ENCODE measurements around the gene NMT2.

Gene NMT2

DNA sequence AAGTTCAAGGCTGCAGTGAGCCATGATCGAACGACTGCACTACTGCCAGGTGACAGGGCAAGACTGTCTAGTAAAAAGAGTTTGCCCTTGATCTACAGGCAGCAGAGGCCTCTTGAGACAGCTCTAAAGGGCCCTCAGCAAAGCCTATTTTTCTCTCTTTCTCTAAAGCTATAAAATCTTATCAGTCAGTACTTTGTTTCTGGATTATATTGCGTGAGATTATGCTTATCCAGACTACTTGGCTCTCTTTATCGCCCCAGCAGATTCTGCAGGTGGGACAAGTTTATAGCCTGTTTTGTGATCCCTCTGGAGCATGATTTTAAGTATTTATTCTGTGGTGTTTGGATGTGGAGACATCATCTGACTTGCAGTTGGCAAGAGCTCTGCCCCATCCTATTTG lies 68.6 kb downstream of the NMT2 start:
- Mint-ChIP-seq H3K9me3 (no peaks in the 10 kb centered on the region), H3K4me3 (peak overlapping the region; percentile 0 to 2), H3K27me3 (no peaks in the 10 kb centered on the region), H3K27ac (peak overlapping the region in 1 of 2 donors; percentile 40), H3K4me1 (peaks cover 39% of the 10 kb centered on the region)
- ATAC-seq (no peak), DNase-seq (no peak)

GRCh38 chr10:15097011-15097812 lies 71.3 kb downstream of the NMT2 start, which contains the start of gene RPP38:
Gene RPP38, plus strand, starts transcription at chr10:15097355. Its CDS starts 5,960 bp downstream, at chr10:15103315.
- peak; percentile 95 to 97 for DNase-seq
- peak within 1 kb of the TSS; percentile 94 to 96 for H3K4me3 Mint-ChIP-seq
- H3K27me3 Mint-ChIP-seq = no peaks in the 10 kb centered on the region
- peaks cover 39% of the 10 kb centered on the region for H3K4me1 Mint-ChIP-seq
- ATAC-seq = peak; percentile 96
- H3K9me3 Mint-ChIP-seq = no peaks in the 10 kb centered on the region
- H3K27ac Mint-ChIP-seq = peak within 1 kb of the TSS; percentile 98

GRCh38 chr10:15096661-15097010 lies 71.9 kb downstream of the NMT2 start:
- DNase-seq (no peak), ATAC-seq (peak; percentile 41)
- peaks cover 38% of the 10 kb centered on the region for H3K4me1 Mint-ChIP-seq
- H3K4me3 Mint-ChIP-seq = peak overlapping the region; percentile 94 to 96
- H3K27ac Mint-ChIP-seq = peak overlapping the region; percentile 98
- no peaks in the 10 kb centered on the region for H3K9me3 Mint-ChIP-seq
- H3K27me3 Mint-ChIP-seq = no peaks in the 10 kb centered on the region

DNA sequence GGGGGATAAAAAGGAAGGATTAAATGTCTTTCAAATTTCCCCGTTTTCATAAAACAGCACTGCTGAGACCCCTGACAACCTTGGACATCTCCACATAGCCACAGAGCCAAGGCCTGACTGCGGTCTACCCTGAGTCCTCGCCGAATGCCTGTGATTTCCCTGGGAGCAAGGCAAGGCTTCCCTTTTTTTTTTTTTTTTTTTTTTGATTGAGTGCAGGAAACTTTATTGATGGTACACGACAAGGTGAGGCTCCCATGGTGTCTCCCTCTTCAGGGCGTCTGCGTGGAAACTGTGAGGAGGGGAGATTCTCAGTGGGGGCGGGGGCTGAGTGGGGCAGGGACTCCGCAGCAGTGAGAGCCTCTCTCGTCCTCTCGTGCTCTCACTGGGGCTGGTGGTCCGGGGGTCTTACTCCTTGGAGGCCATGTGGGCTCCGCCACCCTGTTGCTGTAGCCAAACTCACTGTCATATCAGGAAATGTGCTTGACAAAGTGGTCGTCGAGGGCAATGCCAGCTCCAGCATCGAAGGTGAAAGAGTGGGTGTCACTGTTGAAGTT lies 75.6 kb downstream of the NMT2 start:
- Mint-ChIP-seq H3K4me1 (peaks cover 11% of the 10 kb centered on the region), H3K4me3 (no peak overlapping the region), H3K27me3 (no peaks in the 10 kb centered on the region), H3K9me3 (no peaks in the 10 kb centered on the region), H3K27ac (peak overlapping the region in 1 of 2 donors; percentile 60)
- DNase-seq = no peak
- ATAC-seq = no peak

DNA sequence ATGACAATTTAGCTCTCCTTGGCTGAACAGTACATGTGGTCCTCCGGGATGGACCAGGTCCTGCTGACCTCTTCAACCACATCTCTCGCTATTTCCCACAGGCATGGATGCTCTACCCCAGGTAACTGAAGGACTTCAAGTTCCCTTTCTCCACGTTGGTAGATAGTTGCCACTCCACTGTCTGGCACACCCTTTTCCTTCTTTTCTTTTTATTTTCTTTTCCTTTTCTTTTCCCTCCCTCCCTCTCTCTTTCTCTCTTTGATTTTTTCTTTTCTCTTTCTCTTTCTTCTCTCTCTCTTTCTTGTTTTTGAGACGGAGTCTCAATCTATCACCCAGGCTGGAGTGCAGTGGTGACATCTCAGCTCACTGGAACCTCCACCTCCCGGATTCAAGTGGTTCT lies 77.1 kb downstream of the NMT2 start:
- H3K4me1 Mint-ChIP-seq = peaks cover 5% of the 10 kb centered on the region
- H3K9me3 Mint-ChIP-seq = no peaks in the 10 kb centered on the region
- H3K4me3 Mint-ChIP-seq = no peak overlapping the region
- no peaks in the 10 kb centered on the region for H3K27me3 Mint-ChIP-seq
- no peak for DNase-seq
- no peak for ATAC-seq
- no peak overlapping the region for H3K27ac Mint-ChIP-seq

DNA sequence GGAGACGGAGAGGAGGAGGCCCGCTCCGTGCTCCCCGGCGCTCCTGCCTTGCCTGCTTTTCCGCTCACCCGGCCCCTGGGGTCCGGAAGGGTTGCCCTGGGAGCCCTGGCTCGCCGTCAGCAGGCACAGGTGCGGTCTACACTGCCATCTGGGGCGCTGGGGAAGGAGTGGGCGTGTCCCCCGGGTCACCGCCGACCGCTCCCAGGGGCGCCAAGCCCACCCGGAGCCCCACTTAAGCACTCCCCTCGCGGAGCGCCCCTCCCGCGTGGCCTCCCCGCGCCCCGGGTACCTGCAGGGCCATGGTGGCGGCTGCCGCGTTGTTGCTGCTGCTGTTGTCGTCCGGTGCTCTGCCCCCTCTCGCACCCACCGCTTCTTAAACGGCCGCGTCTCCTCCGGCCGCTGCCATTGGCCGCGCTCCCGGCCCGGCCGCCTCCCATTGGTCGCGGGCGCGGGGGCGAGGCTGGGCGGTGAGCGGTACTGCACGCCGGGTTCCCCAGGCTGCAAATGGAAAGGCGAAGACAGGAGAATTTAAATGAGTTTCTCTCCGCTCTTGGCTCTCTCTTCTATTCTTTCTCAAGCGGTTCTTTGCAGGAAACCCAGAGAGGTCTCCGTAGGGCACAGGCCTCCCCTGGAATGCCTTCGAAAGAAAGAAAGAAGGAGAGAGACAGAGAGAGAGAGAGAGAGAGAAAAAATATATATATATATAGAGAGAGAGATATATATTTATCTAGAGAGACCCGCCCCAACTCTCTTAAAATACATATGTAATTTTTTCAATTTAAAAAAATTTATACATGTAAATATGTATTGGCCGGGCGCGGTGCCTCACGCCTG lies 79.8 kb downstream of the NMT2 start, which contains the start of gene ACBD7:
Gene ACBD7 (minus strand): TSS at position 349 of the 834 bp plus-strand sequence. CDS start 48 bp downstream, at position 301.
- peak within 1 kb of the TSS in 1 of 2 donors; percentile 52 for H3K27ac Mint-ChIP-seq
- no peaks in the 10 kb centered on the region for H3K27me3 Mint-ChIP-seq
- DNase-seq = peak; percentile 86 to 89
- H3K4me1 Mint-ChIP-seq = no peaks in the 10 kb centered on the region
- no peaks in the 10 kb centered on the region for H3K9me3 Mint-ChIP-seq
- H3K4me3 Mint-ChIP-seq = peak within 1 kb of the TSS; percentile 80 to 82
- peak; percentile 99 for ATAC-seq

DNA sequence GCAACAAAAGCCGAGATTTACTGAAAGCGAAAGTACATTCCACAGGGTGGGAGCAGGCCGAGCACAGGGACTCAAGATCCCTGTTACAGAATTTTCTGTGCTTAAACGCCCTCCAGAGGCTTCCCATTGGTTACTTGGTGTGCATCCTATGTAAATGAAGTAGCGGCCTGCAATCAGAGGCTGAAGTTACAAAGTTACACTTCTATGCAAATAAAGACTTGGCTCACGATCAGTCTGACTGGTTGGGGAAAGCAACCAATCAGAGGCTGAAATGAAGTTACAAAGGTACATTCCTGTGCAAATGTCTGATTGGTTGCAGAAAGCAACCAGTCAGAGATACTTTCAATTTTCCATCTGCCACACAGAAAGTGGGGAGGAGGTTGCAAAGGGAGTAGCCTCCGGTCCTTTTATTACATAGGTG lies 84.0 kb downstream of the NMT2 start:
- DNase-seq = no peak
- Mint-ChIP-seq H3K27ac (no peak overlapping the region), H3K4me3 (peak overlapping the region in 1 of 2 donors; percentile 11), H3K27me3 (no peaks in the 10 kb centered on the region), H3K4me1 (no peaks in the 10 kb centered on the region), H3K9me3 (no peaks in the 10 kb centered on the region)
- ATAC-seq = no peak

- DNase-seq (no peak), ATAC-seq (no peak)
- Mint-ChIP-seq H3K4me3 (peak overlapping the region in 1 of 2 donors; percentile 11), H3K27me3 (no peaks in the 10 kb centered on the region), H3K9me3 (no peaks in the 10 kb centered on the region), H3K4me1 (no peaks in the 10 kb centered on the region), H3K27ac (no peak overlapping the region)
Measured at GRCh38 chr10:15083674-15084501, 84.6 kb downstream of the NMT2 start.

DNA sequence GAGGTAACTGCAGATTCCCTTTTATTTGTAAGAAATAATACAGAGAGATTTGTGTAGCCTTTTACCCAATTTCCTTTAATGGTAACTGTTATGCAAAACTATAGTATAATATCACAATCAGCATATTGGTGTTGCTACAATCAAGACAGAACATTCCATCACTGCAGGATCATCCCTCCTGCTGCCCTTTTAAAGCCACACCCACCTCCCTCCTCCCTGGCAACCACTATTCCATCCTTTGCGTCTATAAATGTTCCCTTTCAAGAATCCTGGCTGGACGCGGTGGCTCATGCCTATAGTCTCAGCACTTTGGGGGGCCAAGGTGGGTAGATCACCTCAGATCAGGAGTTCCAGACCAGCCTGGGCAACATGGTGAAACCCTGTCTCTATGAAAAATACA lies 93.1 kb downstream of the NMT2 start:
- Mint-ChIP-seq H3K4me1 (no peaks in the 10 kb centered on the region), H3K9me3 (no peaks in the 10 kb centered on the region), H3K27ac (no peak overlapping the region), H3K4me3 (no peak overlapping the region), H3K27me3 (no peaks in the 10 kb centered on the region)
- no peak for DNase-seq
- ATAC-seq = no peak

- no peak for ATAC-seq
- Mint-ChIP-seq H3K4me1 (no peaks in the 10 kb centered on the region), H3K27me3 (no peaks in the 10 kb centered on the region), H3K27ac (no peak overlapping the region), H3K4me3 (no peak overlapping the region), H3K9me3 (no peaks in the 10 kb centered on the region)
- DNase-seq = no peak
Measured at GRCh38 chr10:15072358-15072757, 96.1 kb downstream of the NMT2 start.

DNA sequence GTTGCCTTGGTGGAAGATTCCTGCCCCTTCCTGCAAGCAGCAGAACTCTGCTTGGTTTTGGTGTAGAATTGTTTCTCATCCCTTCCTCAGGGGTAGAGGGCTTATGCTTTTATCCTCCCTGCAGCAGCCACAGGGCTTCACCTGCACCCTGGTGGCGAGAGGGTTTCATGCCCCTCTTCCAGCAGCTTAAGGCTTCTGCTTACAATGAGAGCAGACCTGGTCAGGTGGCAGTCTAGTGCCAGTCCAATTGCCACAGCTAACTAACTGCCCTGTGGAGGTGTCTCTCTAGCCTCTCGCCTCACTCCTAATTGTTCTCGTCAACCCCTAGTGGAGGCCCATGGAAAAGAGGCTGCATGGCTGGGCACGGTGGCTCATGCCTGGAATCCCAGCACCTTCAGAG lies 99.3 kb downstream of the NMT2 start:
- Mint-ChIP-seq H3K4me3 (no peak overlapping the region), H3K27me3 (peaks cover 4% of the 10 kb centered on the region), H3K27ac (no peak overlapping the region), H3K4me1 (no peaks in the 10 kb centered on the region), H3K9me3 (peaks cover 0 to 7% of the 10 kb centered on the region in 2 donors)
- DNase-seq = no peak
- ATAC-seq = no peak

DNA sequence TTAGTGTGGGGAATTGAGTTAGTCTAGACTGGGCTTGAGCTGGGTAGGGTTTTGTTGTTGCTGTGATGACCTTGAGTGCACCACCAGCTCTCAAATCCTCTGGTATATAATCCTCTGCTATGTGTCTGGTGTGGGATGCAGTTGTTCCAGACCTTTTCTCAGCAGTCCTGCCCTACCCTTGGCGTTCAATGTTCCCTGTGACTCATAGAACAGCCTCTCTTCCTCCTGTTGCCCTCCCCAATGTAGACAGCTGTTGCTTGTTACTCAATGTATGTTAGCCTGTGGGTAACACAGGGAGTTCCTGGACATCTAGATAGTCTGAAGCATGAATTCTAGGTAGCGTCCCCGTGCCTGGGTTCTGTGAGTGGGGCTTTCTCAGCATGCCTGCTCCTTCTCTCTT lies 99.7 kb downstream of the NMT2 start:
- ATAC-seq = no peak
- Mint-ChIP-seq H3K27me3 (peaks cover 7% of the 10 kb centered on the region), H3K9me3 (peaks cover 0 to 7% of the 10 kb centered on the region in 2 donors)

DNA sequence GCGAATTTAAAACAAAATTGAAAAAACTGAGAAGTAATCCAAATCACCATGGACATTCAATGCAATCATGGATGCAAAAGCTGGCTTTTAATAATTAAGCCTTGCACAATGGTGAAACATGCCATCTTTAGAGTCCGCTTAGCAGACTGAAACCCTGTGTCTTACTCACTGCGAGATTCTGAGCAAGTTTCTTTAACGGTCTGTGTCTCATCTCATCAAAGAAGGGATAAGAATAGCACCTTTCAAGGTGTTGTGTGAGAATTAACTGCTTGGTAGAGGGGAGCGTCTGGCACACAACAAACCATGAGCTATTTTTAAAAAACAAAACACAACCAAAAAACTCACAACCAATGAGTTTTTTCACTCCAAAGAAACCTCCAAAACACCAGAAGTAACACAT lies 101.3 kb downstream of the NMT2 start:
- H3K4me3 Mint-ChIP-seq = no peak overlapping the region
- H3K27ac Mint-ChIP-seq = no peak overlapping the region
- ATAC-seq = no peak
- no peaks in the 10 kb centered on the region for H3K4me1 Mint-ChIP-seq
- peaks cover 0 to 7% of the 10 kb centered on the region in 2 donors for H3K9me3 Mint-ChIP-seq
- no peak for DNase-seq
- H3K27me3 Mint-ChIP-seq = peaks cover 7% of the 10 kb centered on the region

More for the DNA sequence above, 99.7 kb downstream of the NMT2 start:
- Mint-ChIP-seq H3K4me3 (no peak overlapping the region), H3K27ac (no peak overlapping the region), H3K4me1 (no peaks in the 10 kb centered on the region)
- DNase-seq = no peak

DNA sequence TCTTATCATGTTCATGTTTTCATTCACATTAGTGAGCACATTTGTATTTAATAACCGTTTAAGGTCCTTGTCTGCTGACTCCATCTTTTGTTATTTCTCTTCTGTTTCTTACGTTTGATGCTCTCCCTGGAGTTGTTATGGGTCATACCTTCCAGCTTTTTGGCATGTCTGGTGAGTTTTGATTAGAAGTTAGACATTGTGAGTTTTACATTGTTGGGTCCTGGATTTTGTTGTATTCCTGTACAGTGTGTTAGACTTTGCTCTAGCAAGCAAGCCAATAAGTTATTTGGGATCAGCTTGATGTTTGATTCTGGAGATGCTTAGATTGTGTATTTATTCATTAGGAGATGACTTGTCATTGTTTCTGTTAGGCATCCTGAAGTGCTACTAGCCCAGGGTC lies 107.9 kb downstream of the NMT2 start:
- Mint-ChIP-seq H3K27me3 (peaks cover 7% of the 10 kb centered on the region), H3K9me3 (peaks cover 10 to 21% of the 10 kb centered on the region in 2 donors), H3K27ac (no peak overlapping the region), H3K4me1 (no peaks in the 10 kb centered on the region), H3K4me3 (no peak overlapping the region)
- DNase-seq (no peak), ATAC-seq (no peak)

GRCh38 chr10:15059914-15060313 lies 108.6 kb downstream of the NMT2 start:
- no peak for DNase-seq
- Mint-ChIP-seq H3K27me3 (peaks cover 7% of the 10 kb centered on the region), H3K4me1 (no peaks in the 10 kb centered on the region), H3K27ac (no peak overlapping the region), H3K4me3 (no peak overlapping the region), H3K9me3 (peaks cover 10 to 15% of the 10 kb centered on the region in 2 donors)
- no peak for ATAC-seq
